Activated T-cell treated with anti-CD3 and anti-CD28 coated beads for 24 hours (primary cell): ENCODE data around the gene PALD1.
"Not testable (repeated sequence)": the region's sequence is repeated elsewhere in the genome, so short reads cannot be mapped to it uniquely, and the experiment has no call there.

Source experiments
- DNase-seq: peaks from one replicate; pipeline ENCODE4 v3.0.0-alpha.2; 2020; ENCODE audit warnings: low read depth

The PALD1 gene

DNA sequence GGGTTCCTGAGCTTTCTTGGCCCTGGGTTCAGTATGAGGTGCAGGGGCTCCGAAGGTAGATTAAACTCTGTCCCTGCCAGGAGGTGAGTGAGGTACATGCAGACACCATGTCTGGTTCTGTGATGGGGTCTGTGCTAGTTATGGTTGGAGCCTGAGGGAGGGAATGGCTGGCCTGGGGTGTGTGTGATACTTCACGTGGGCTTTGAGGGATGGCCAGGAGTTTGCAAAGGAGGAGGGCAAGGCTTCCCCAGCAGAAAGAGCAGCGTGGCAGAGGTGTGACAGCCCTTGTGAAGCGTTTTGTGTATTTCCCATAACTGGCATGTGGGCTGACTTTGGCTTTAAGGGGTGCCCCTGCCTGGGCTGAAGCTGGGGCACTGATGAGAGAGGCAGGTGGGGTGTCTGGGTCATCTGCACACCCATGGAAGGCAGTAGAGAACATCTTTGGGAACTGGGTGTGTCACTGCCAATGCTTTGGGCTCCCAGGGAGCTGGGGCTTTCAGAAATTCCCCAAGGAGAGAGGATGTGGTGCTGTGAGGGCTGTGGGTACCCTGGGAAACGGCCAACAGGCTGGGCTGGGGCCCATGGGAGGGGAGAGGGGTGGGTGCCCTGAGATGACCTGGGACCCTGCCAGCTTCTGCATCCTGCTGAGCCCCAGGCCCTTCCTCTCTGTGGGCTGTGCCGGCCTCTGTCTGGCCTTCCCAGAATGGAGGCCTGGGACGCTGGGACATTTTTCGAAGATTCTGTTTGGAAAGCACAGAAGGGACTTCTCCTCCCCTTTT lies 4.6 kb downstream of the PALD1 start:
- DNase-seq = no peak

DNA sequence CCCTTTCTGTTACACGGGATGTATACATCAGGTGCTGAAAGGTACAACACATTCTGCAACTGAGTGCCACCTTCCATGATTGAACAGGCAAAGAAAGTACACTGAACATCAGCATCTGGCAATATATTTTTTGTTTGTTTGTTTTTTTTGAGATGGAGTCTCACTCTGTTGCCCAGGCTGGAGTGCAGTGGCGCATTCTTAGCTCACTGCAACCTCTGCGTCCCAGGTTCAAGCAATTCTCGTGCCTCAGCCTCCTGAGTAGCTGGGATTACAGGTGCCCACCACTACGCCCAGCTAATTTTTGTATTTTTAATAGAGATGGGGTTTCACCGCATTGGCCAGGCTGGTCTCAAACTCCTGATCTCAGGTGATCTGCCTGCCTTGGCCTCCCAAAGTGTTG lies 5.3 kb downstream of the PALD1 start:
- not testable (repeated sequence) for DNase-seq

DNA sequence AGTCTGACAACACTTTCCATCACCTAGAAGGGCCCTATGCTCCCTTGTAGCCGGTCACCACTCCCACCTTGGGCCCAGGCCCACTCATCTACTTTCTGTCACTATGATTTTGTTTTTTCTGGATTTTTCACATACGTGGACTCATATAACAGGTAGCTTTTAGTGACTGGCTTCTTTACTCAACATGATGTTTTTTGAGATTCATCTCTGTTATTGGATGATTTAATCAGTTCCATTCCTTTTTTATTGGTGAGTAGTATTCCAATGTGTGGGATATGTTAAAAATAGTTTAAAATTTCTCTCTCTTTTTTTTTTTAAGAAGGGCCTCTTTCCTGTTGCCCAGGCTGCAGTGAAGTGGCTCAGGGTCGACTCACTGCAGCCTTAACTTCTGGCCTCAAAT lies 9.3 kb downstream of the PALD1 start:
- DNase-seq = no peak

DNA sequence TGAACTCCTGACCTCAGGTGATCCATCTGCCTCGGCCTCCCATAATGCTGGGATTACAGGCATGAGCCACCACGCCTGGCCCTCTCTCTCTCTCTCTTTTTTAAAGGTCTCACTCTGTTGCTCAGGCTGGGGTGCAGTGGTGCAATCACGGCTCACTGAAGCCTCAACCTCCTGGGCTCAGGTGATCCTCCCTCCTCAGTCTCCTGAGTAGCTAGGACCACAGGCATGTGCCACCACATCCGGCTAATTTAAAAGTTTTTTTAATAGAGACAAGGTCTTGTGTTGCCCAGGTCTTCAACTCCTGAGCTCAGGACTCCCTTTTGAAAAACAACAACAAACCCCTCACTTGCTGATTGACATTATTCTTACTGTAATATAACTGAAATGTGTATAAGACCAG lies 11.6 kb downstream of the PALD1 start:
- DNase-seq = no peak

DNA sequence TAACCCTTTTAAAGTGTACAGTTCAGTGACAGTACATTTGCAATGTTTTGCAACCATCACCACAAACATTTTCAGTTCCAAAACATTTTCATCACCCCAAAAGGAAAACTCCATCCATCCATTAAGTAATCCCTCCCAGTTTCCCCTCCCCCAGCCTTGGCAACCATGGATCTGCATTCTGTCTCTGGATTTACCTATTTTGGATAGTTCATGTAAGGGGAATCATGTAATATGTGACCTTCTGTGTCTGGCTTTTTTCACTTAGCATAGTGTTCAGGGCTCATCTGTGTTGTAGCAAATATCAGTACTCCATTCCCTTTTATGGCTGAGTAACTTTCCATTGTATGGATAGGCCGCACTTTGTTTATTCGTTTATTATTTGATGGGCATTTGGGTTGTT lies 13.0 kb downstream of the PALD1 start:
- no peak for DNase-seq

DNA sequence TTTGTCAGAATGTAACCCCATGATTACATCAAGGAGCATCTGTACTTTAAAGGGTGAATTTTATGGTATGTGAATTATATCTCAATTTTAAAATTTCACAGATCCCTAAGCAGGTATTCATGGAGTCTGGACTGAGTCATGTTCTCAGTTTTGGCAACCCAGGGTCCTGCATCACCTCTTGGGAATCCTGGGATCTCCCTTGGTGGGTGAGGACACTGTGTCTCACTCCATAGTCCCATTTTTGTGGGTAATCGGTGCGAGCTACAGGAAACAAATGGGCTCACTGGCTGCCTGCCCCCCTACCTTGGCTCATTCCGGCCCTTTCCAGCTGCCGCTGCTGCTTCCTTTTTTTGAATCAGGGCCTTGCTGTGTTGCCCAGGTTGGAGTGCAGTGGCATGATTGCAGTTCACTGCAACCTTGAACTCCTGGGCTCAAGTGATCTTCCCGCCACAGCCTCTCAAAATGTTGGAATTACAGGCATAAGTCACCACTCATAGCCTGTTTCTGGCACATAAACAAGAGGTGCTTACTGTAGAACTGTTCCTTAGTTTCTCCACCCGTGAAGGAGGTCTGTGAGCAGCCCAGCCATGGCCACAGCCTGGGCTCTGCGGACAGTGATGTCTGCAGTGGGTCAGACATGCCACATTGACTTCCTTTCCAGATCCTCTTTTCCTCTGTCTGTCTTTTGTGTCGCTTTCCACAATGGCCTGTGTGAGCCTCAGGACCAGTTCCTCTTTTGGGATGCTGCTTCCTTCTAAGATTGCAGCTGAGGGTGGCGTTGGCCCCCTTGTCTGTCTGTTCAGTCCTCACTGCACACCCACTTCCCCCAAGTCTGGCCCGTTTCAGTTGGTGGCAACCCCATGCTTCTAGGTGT lies 14.5 kb downstream of the PALD1 start:
- no peak for DNase-seq

DNA sequence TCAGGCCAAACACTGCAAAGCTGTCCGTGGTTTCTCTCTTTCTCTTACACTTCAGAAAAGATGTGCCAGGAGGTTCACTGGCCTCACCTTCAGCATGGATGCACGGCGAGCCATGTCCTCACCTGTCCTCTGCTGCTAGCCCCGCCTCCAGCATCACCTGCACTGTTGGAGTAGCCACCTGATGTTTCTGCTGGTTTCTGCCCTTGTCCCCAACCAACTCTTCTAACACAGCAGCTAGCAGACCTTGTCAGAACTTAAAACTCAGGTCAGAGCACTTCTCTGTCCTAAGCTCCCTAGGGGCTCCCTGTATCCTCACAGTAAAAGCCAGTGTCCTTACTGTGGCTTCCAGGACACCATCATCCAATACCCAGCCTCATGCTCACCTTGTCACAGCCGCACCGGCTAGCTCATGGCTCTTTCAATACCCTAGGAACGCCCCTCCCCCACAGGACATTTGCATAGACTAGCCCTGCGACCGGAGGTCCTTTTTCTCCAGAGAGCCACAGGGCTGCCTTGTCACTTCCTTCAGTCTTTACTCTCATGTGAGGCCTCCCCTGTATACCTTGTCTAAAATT lies 15.2 kb downstream of the PALD1 start:
- no peak for DNase-seq

DNA sequence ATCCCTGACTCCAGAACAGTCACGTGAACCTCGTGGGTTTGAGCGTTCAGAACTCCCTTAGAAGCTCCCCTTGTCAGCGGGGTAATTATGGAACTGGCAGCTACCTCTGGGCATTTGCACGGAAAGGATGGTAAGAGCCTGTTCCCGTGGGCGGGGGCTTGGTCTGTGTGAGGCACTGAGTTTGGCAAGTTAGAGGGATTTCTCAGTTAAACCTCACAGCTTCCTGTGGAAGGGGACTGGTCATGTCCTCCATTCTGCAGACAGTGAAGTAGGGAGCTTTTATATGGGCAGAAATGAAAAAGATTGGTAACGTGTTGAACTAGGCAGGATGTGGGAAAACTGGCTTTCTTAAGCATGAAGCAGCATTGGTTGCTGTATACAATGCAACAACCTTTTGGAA lies 16.0 kb downstream of the PALD1 start:
- no peak for DNase-seq

DNA sequence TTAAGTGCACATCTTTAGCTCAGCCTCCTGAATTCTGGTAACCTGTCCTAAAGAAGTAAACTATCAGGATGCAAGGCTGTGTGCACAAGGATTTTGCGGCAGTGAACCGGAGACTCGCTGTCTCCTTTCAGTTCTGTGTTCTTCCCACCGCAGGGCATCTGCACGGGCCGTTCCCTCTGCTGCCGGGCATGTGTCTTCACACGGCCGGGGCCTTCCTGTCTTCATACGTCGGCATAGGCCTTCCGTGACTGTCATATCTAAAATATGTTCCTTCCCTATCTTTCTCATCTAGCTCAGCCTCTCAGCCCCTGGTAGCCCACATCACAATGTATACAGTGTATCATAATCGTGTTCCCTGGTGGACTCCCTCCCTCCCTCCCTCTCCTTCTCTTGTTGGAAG lies 16.4 kb downstream of the PALD1 start:
- no peak for DNase-seq

DNA sequence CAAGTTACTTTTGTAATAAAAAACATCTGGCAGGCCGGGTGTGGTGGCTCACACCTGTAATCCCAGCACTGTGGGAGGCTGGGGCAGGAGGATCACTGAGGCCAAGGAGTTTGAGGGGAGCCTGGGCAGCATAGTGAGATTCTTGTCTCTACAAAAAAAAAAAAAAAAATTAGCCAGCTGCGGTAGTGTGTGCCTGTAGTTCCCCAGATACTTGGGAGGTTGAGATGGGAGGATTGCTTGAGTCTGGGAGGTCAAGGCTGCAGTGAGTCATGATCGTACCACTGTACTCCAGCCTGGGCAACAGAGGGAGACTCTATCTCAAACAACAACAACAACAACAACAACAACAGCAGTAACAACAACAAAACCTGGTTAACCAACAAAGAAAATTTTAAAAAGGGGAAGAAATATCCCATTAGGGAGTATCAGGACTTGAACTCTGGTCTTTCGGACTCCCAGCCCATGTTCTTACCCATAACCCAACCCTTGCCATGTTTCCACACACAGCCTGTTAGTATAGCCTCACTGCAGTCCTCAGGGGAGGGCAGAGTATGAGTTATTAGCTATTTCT lies 17.2 kb downstream of the PALD1 start:
- no peak for DNase-seq

DNA sequence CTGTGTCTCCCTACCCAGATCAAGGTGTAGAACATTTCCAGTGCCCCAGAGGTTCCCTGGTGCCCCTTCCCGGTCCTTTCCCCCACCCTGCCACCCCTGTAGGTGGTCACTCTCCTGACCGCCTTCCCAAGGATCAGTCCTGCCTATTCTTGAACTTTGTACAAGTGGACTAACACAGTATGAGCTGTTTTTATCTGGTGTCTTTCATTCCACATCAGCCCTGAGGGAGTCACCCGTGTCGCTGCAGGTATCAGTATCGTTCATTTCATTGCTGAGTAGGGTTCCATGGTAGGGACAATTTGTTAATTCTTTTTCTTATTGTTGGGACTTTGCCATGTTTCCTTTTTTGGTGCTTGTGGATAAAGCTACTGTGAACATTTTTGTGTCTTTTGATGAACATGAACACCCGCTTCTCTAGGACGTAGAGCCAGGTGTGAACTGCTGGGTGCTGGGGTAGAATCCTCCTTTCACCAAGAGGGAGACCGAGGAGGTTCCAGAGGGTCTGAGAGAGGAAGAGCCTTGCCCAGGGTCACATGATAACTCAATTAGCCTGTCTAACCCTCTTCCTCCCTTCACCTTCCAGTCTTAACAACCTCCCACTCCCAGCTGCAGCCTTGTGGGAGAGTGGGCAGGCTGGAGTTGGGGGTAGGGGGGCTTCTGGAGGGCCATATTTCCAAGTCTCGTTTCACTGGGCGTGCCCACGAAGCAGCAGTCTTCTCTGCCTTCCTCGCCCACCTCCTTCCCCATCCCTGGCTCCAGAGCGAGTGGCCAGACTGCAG lies 18.0 kb downstream of the PALD1 start:
- no peak for DNase-seq

DNA sequence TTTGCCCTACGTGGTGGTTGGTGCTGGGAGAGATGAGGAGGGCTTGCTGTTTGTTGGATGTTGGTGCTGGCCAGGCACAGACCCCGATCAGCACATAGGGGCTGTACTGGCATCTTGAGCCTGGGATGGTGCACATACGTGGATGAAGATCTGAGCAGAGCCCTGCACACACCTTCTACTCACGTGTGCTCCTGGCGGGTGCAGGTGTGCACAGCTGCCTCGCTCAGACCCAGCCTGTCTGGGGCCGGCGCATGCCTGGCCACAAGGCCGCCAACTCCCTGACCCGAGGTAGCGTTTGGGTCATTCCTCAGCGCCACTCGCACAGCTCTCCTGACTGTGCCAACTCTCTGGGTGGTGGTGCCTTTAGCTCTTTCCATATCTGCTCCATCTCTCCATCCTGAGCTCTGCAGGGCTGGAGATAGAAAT lies 18.6 kb downstream of the PALD1 start:
- no peak for DNase-seq

DNA sequence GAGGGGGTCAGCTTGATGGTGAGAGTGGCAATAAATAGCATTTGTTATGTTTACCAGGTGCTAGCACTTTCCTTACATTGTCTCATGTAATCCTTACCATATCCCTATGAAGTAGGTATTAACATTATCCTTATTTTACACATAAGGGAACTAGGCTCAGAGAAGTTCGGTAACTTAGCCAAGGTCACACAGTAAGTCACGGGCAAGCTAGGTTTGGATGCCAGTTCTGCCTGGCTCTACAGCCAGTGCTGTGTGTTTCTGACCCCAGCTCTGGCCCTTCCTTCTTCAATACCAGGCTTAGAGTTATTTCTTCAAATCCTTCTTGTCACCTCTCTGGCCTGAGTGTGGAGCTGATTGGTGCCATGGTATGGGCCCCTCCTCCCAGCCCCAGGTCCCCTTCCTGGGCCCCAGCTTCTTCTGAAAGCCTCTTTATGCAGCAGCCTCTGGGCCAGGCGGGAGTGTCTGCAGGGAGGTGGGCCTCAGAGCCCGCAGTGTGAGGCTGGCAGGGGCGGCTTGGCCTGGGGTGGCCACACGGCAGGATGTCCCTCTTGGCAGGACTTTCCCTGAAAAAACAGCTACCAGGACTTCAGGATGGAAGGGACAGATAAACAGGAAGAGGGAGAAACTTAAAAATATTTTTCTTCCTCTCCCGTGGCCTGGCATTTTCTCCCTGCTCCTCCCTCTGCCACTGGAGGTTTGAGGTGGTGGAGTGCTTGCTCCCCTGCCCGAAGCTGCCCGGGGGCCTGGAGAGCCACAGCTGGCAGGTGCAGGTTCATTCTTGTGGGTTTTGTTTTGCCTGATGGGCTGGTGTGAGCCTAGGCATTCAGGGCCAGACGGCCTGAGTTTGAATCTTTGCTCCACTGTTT lies 20.6 kb downstream of the PALD1 start:
- no peak for DNase-seq

DNA sequence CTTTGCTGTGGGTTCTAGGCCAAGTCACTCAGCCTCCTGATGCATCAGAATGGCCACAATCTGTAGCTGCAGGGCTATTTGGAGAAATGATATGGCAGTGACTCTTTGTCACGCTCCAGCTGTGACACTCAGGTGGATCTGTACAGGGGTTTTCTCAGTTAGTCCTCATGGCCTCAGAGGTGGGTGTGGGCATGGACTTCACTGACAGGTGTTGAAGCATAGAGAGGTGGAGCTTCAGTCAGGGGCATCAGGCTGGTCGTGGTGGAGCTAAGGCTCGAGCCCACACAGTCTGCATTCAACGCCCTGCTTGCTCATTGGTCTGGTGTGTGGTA lies 21.2 kb downstream of the PALD1 start:
- DNase-seq = no peak

DNA sequence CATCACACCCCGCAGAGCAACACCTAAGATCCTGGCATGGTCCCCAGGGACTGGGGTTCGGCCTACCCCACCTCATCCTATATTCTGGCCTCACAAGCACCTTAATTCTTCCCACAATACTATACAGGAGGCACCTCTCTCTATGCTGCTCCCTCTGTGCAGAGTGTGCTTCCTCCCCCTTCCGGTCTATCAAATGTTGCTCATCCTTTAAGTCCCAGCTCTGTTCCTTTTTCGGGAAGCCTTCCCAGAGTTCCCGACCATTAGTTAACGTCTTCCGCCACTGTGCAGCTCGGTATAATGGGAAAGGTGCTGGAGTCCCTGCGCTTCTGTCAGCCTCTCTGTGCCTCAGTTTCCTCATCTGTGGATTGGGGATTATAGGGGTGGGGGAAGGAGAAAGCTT lies 21.8 kb downstream of the PALD1 start:
- DNase-seq = no peak

DNA sequence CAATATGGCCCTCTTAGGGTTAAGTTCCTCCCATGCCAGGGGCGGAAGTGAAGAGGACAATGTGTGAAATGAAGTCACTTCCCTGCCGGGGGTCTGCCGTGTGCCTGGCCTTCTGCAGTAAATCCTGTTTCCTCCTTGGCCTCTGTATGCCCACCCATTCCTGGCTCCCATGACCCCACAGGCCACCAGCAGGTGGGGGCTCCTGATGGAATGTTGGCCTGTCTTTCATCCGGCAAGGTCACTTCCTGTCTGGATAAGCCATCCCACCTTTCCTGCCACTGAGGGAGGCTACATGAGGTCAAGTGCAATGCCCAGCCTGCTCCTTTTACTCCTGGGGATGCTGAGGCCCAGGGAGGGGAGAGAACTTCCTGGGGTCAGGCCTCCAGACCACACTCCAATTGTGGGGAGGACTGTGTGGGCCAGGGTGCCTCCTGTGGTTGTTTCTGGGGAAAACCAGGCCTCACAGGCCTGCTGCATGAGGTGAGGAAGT lies 22.3 kb downstream of the PALD1 start:
- DNase-seq = no peak

DNA sequence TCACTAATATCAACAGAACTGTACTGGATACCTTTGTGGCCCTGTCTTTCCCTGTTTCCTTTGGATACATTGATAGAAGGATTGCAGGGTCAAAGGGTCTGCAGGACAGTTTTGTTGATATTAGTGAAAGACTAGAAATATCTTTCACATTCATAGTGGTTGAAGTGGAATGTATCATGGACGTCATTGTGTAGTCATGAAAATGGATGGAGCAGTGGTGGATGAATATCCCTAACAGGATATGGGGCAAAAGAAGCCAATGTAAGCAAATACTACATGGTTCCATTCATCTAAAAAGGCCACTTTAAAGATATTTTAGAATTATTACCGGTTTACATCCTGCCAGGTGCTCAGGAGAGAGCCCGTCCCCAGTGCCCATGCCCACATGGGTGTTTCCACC lies 23.8 kb downstream of the PALD1 start:
- DNase-seq = no peak

DNA sequence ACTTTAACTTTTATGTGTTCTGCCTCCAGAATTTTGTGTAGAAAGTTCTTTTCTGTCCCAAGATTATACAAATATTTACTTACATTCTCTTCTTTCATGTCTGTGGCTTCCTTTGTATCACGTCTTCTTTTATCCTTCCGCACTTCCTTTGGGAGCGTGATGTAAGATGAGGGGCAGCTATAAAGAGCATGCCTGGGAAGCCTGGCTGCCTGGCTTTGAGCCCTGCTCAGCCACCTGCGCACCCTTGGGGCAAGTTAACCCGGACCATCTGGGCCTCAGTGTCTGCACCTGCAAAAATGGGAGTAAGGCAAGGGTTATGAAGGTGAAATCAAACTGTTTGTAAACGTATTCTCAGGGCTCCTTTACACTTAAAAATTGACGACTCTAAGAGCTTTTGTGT lies 25.2 kb downstream of the PALD1 start:
- no peak for DNase-seq

DNA sequence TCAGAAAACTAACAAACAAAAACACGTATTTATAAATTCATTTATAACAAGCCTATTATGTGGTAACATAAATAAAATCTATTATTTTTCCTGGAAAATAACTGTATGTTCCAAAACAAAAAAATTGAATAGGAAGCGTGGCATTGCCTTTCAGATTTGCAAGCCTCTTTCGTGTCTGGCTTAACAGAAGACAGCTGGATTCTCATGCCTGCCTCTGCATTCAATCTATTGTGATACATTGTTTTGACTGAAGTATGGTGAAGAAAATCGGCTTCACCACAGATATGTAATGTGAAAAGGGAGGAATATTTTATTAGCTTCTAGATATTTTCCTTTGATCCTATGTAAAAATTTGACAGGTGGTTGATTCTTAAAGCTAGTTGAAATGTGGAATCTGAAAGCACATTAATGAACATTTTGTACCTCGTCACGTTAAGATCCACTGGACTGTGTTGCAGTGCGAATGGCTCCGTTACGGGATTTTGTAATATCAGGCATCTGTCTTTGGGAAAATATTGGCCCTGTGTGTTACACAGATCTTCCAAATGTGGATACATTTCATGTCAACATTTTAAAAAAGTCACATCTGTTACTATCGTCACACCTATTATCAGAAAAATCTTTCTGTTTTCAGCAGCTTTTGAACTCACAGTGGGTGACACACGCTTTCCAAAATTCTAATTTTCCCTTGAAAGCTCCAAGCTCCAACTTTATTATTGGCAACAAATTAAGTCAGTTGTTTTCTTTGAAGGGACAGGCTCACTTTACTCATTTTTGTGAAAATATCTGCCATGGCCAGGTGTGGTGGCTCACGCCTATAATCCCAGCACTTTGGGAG lies 26.2 kb downstream of the PALD1 start:
- no peak for DNase-seq

DNA sequence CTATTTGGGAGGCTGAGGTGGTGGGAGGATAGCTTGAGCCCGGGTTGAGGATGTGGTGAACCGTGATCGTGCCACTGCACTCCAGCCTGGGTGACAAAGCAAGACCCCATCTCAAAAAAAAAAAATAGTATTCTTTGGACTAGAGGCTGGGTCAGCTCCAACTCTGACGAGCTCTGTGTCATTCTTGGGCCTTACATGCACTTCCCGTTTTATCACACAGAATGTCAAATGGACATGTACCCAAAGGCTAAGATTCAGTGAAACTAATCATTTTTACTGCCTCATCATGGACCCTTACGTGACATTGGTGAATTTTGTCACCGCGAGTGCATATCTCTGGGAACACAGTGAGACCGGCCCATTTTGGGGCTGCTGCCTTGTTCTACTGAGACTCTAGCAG lies 27.3 kb downstream of the PALD1 start:
- DNase-seq = no peak
